GM10266 (cell line): ENCODE measurements around the gene CD99.

ENCODE experiments used
- DNase-seq: peaks from one replicate; pipeline ENCODE4 v3.0.0; 2012; ENCODE audit errors: extremely low spot score
- CTCF ChIP-seq: IDR thresholded peaks from 2 replicates; pipeline ENCODE4 v1.5.1; 2012; ENCODE audit warnings: mild to moderate bottlenecking, low read depth; ENCODE audit not compliant: control insufficient read depth, insufficient read depth; ENCODE audit errors: missing control alignments

CD99 gene

GRCh38 chrX:2694914-2695267 lies 3.8 kb downstream of the CD99 start:
- no peak for TF ChIP-seq CTCF
- no peak for DNase-seq

GRCh38 chrX:2696698-2697215 lies 5.7 kb downstream of the CD99 start:
- peak; percentile 68 for DNase-seq
- no peak for TF ChIP-seq CTCF

GRCh38 chrX:2697306-2697705 lies 6.2 kb downstream of the CD99 start:
- no peak for TF ChIP-seq CTCF
- no peak for DNase-seq

GRCh38 chrX:2697741-2698299 lies 6.7 kb downstream of the CD99 start:
- no peak for TF ChIP-seq CTCF
- DNase-seq: no peak

GRCh38 chrX:2698604-2699003 lies 7.5 kb downstream of the CD99 start:
- TF ChIP-seq CTCF: no peak
- no peak for DNase-seq

- no peak for TF ChIP-seq CTCF
- DNase-seq: no peak
Observed at GRCh38 chrX:2699959-2700358, 8.9 kb downstream of the CD99 start.

- TF ChIP-seq CTCF: no peak
Observed at GRCh38 chrX:2700405-2701320, 9.6 kb downstream of the CD99 start.

More at GRCh38 chrX:2700405-2701320, 9.6 kb downstream of the CD99 start:
- no peak for DNase-seq
